K562 (cell line): ENCODE results near the gene RXRB. TPM values are rescaled to one million over a fixed set of nuclear protein-coding genes. Genes with fewer than 3 reads are reported as not detected.

ENCODE experiments used
- ARID2 ChIP-seq: fragments of 450-650 bp; IDR thresholded peaks from 2 replicates; pipeline ENCODE4 v1.6.1; 2017; ENCODE audit warnings: antibody characterized with exemption, mild to moderate bottlenecking
- ARNT ChIP-seq, 2 experiments: fragments of 450-650 bp; IDR thresholded peaks; 2 replicates each; pipeline ENCODE4 v1.6.1; 2016; ENCODE audit warnings: mild to moderate bottlenecking in 1 of 2
- CBFB ChIP-seq: sonication (generic); formaldehyde crosslinking; IDR thresholded peaks from 2 replicates; pipeline ENCODE4 v1.4.0; 2020; ENCODE audit warnings: mild to moderate bottlenecking, missing genetic modification reagents
- CHD1 ChIP-seq: fragments of 200-600 bp; sonication (generic); IDR thresholded peaks from one replicate; pipeline ENCODE4 v1.6.1; 2012; ENCODE audit warnings: mild to moderate bottlenecking, moderate library complexity, low read length, inconsistent platforms
- EHMT2 ChIP-seq: fragments of 450-650 bp; IDR thresholded peaks from 2 replicates; pipeline ENCODE4 v1.6.1; 2018; ENCODE audit warnings: antibody characterized with exemption
- GABPA ChIP-seq: fragments of 200-800 bp; sonication (Bioruptor generic); conservative IDR thresholded peaks from 2 replicates; pipeline ENCODE4 v1.6.1; 2016; ENCODE audit warnings: low read depth, missing genetic modification characterization, missing compliant biosample characterization
- GATAD2A ChIP-seq: fragments of 450-650 bp; IDR thresholded peaks from 2 replicates; pipeline ENCODE4 v1.6.1; 2017
- IRF1 ChIP-seq: sonication (generic); formaldehyde crosslinking; IDR thresholded peaks from 2 replicates; pipeline ENCODE4 v1.8.0; 2022; ENCODE audit warnings: missing genetic modification reagents, mild to moderate bottlenecking, borderline replicate concordance
- JUN ChIP-seq, 2 experiments: sonication (generic) in 1 of 2; formaldehyde crosslinking in 1 of 2; IDR thresholded peaks; 2 replicates each; pipeline versions ENCODE4 v1.6.1 to v1.8.0; 2012 to 2022; ENCODE audit warnings: borderline replicate concordance in 2 of 2, mild to moderate bottlenecking in 2 of 2, improper control_type of control experiment in 1 of 2, low read depth in 1 of 2, low read length in 1 of 2, missing genetic modification reagents in 1 of 2
- KDM5B ChIP-seq: fragments of 200-600 bp; sonication (generic); IDR thresholded peaks from 2 replicates; pipeline ENCODE4 v1.6.1; 2012; ENCODE audit warnings: low read depth, mild to moderate bottlenecking, moderate library complexity, low read length, control low read depth, inconsistent platforms; ENCODE audit not compliant: insufficient replicate concordance
- MCM2 ChIP-seq: fragments of 450-650 bp; IDR thresholded peaks from 2 replicates; pipeline ENCODE4 v1.6.1; 2017; ENCODE audit warnings: low read depth, mild to moderate bottlenecking
- NFYB ChIP-seq: IDR thresholded peaks from 2 replicates; pipeline ENCODE4 v1.6.1; 2011; ENCODE audit warnings: mild to moderate bottlenecking, moderate library complexity; ENCODE audit not compliant: insufficient read length; ENCODE audit errors: extremely low read depth
- NR2F6 ChIP-seq: fragments of 450-650 bp; formaldehyde crosslinking; IDR thresholded peaks from 2 replicates; pipeline ENCODE4 v1.4.0; 2020; ENCODE audit warnings: mild to moderate bottlenecking
- OTX1 ChIP-seq: fragments of 450-650 bp; formaldehyde crosslinking; IDR thresholded peaks from 2 replicates; pipeline ENCODE4 v1.4.0; 2022; ENCODE audit warnings: mild to moderate bottlenecking
- RUNX1 ChIP-seq: sonication (generic); IDR thresholded peaks from 2 replicates; pipeline ENCODE4 v1.6.1; 2016; ENCODE audit warnings: antibody characterized with exemption, low read depth
- STAG1 ChIP-seq: sonication (generic); formaldehyde crosslinking; IDR thresholded peaks from 2 replicates; pipeline ENCODE4 v1.5.0; 2020; ENCODE audit warnings: missing genetic modification reagents, borderline replicate concordance
- TAF15 ChIP-seq: fragments of 200-400 bp; formaldehyde crosslinking; IDR thresholded peaks from 2 replicates; pipeline ENCODE4 v1.6.1; 2017; ENCODE audit warnings: mild to moderate bottlenecking, low read depth, low read length, moderate library complexity
- THAP7 ChIP-seq: fragments of 250-450 bp; sonication (Bioruptor Pico); IDR thresholded peaks from 2 replicates; pipeline ENCODE4 v1.5.0; 2021
- TRIM25 ChIP-seq: fragments of 450-650 bp; IDR thresholded peaks from 2 replicates; pipeline ENCODE4 v1.7.0; 2016; ENCODE audit warnings: borderline replicate concordance
- ZBTB34 ChIP-seq: fragments of 250-450 bp; sonication (Bioruptor Pico); IDR thresholded peaks from 2 replicates; pipeline ENCODE4 v1.8.0; 2021; ENCODE audit warnings: mild to moderate bottlenecking, moderate library complexity
- ZNF280A ChIP-seq: fragments of 450-650 bp; IDR thresholded peaks from 2 replicates; pipeline ENCODE4 v1.6.1; 2018; ENCODE audit warnings: mild to moderate bottlenecking, low read depth; ENCODE audit not compliant: partially characterized antibody
- ZNF3 ChIP-seq: fragments of 250-450 bp; sonication (Bioruptor Pico); IDR thresholded peaks from 2 replicates; pipeline ENCODE4 v1.5.0; 2021; ENCODE audit warnings: mild to moderate bottlenecking, moderate library complexity
- polyA plus RNA-seq, 8 experiments: library from polyadenylated mRNA; depleted of rRNA in 4 of 8; stranded (reverse) in 5 of 8; unstranded in 3 of 8; fragments of >200 nt; fragmentation: Nextera tagmentation in 2 of 8; fragmentation: Illumina TruSeq in 1 of 8; extraction: Ambion mirVana in 2 of 8; extraction: Trizol in 1 of 8; gene quantifications; 2 replicates each; pipeline versions ENCODE4 v1.2.1 to v1.2.3, GENCODE V29; 2011 to 2014; ENCODE audit warnings: inconsistent platforms in 1 of 8, missing spikeins in 1 of 8
- total RNA-seq, 7 experiments: library from RNA; depleted of rRNA in 6 of 7; stranded (reverse); fragments of >200 nt in 6 of 7; fragmentation: Illumina TruSeq in 2 of 7; extraction: Trizol in 2 of 7; gene quantifications; 2 replicates each; pipeline versions ENCODE4 v1.2.1 to v1.2.3, GENCODE V29; 2011 to 2021; ENCODE audit warnings: low replicate concordance in 1 of 7

RXRB gene
- total and polyA plus RNA-seq, 9 of the 15 experiments (the other 6 are each of a cell fraction or from before 2014, with no cell fraction given) = 0.76 to 35.5 (median 18.4) TPM

- TF ChIP-seq ZNF280A (no peak), JUN (IDR thresholded peaks at IDR 0.05; ENCODE audit: borderline replicate concordance, low read depth, low read length) (no peak), JUN (CRISPR knock-in tag; IDR thresholded peaks at IDR 0.05; ENCODE audit: borderline replicate concordance) (no peak), ARID2 (no peak), EHMT2 (no peak), RUNX1 (no peak), THAP7 (peak; percentile 79; the same call in 1 of the 2 replicates), GATAD2A (0 out of 2 replicates have a peak, but pooled peaks have one; percentile 8), STAG1 (CRISPR knock-in tag) (no peak), TAF15 (0 out of 2 replicates have a peak, but pooled peaks have one; percentile 67), ZBTB34 (CRISPR knock-in tag) (no peak), GABPA (tag) (no peak), NFYB (peak; percentile 93), ZNF3 (CRISPR knock-in tag) (no peak), TRIM25 (no peak), NR2F6 (CRISPR knock-in tag) (peak; percentile 78; the same call in 1 of the 2 replicates), MCM2 (no peak), OTX1 (CRISPR knock-in tag) (peak; percentile 67; the same call in 1 of the 2 replicates), CBFB (CRISPR knock-in tag) (no peak), ARNT (IDR thresholded peaks at IDR 0.05) (no peak), CHD1 (peak; percentile 38), KDM5B (peak; percentile 81), IRF1 (no peak)
These were observed 4.1 kb upstream of the RXRB start, which contains the start of gene HSD17B8 (continued) for GRCh38 chr6:33204415-33205190.
